ENCODE data around the gene FHIP1A.

Gene FHIP1A

DNA sequence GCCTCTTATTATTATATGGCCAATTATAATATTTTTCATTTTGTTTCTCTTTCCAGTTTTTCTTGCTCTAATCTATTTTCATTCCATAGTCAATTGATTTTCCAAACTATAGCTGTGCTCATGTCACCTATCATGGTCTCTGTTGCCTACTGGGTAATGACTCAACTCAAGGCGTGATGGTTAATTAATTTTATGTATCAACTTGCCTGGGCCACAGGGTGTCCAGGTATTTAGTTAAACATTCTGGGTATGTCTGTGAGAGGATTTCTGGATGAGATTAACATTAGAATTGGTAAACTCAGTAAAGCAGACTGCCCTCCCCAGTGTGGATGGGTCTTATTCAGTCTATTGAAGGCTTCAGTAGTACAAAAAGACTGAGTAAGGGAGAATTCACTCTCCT, 9.9 kb downstream of the FHIP1A start:
- DNase-seq, result no peak

DNA sequence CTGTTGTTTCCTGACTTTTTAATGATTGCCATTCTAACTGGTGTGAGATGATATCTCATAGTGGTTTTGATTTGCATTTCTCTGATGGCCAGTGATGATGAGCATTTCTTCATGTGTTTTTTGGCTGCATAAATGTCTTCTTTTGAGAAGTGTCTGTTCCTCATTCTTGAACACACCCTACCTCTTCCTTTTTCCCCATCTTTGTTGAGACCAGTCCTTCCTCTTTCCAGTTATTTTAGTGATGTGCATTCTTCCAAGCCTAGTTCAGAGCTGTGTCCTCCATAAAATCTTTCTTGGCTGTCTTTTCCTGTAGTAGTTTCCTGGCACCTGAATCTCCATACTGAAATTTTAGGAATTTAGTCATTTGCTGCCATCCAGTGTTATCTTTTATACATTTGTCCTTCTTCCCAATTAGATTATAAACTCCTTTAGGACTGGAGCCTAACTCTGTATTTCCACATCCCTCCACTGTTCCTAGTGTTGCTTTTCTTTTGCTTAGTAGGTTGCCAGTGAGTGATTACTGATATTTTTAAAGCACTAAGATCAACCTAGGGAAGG, 11.4 kb downstream of the FHIP1A start:
- no peak for DNase-seq

DNA sequence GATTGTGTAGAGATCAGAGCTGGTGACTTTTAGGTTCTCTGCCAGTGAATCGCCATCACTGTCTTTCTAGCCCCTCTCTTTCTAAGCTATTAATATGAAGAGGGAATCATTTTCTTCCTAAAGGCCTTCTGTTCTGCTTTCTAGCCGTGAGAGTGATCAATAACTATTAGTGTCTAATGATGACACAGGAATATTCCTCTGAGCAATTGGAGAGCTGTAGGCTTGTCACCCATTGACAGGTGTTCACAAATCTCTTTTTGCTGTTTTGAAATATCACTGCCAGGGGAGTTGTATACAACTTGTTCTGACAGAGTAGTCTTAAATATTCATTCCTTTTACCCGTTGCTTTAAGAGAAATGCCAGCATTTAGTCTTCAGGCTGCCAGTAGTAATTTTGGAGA, 13.9 kb downstream of the FHIP1A start:
- no peak for DNase-seq

DNA sequence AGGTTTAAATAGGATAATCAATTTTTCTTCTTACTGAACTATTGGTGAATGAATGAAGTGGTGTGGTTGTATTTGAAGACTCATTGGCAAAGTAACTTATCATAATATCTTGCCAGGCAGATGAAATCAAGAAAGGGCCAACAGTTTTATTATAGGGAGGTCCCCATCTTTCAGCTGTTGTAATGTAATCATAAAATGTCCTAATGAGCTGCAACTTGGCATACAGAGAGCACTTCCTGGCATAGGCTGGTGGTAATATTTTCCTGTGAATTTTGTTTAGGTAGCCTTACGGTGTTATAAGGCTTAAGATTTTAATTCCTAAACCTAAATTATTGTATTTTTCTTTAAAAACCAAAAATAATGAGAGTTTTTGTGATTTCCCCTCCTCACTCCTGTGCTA, 17.5 kb downstream of the FHIP1A start:
- DNase-seq, result no peak

DNA sequence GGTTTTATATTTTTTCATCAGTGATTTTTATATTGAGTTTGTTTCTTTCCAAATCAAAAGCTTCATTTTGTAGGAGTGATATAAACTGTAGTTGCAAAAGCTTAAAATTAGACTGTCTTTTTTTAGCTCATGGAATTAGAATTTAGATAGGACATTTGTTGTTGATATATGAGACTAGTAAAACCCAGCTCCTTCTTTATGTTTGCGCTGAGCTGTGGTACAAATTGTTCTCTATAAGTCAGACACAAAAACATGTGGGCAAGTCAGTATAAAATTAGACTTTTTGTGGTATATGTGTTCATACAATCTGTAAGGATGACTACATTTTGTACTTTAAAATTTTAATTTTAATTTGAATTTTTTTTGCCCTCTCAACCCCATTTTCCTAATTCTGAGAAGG, 18.3 kb downstream of the FHIP1A start:
- no peak for DNase-seq

DNA sequence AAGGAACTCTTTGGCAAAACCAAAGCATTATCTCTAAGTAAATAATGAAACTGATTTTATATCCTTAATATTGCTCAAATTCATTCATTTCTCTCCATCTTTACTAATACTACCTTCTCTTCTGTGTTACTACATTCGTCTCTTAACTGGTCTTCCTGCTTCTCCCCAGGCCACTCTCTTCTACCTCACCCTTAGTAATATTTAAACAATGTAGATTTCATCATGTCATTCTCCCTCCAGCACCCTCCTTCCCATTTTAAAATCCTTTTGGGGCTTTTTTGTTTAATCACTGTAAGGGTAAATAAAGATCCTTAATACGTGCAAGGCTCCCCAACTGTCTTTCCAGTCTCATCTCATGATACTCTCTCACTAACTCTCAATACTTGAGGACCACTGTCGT, 19.4 kb downstream of the FHIP1A start:
- no peak for DNase-seq

DNA sequence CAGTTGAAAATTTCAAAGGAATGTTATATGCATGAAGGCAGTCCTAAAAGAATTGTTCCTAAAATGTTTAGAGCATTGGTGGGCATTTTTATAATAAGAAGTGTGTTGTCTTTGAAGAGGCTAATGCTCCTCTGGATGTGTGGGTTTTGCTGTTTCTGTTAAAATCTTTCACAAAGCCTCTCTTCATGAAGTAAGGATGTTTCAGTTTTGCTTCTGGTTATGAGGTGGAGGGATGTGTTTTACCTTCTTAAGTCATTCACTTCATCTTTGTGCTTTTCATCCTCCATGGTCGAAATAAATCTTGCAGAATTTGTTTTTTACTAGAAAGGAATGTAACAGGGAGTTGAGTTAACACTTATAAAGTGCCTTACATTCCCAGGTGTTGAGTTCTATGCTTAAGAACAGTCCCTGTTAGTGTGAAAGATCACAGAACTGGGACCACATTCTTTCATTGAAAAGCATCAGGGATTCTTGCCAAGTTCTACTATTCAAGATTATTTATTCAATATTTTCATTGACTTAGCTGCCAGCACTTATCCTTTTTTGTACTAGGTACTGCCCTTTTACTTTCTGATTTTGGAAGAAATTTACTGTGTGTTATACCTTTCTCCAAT, 21.1 kb downstream of the FHIP1A start:
- no peak for DNase-seq

DNA sequence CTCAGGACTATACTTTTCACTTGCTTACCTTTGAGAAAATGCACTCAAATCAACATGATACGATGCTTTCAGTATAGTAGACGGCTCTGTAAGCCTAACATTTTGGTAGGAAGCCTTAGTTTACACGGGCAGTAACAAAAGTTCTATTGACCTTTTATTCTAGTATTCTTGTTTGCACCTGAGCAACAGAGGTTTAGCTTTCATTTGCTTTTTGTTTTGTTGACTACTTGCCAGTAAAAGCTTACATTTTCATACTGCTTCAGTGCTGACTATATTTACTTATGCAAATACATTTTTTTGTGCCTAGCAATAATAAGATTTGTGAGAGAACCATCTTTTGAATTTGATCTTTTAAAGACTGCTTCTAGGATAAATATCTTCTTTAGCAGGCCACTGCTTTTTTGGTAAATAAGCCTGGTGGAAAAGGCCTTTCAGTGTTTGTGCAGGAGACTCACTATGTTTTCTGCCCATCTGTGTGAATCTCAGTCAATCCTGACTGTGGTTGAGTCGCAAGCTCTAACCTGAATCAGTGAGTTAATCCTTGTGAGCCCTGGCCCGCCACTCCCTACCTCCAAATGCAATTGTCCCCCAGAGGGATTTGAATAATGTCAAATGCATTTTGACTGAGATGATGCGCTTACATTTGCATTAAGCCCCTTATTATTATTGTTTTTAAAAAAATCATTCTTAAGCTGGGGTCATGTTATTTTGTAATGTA, 21.9 kb downstream of the FHIP1A start:
- DNase-seq, result no peak

GRCh38 chr4:151431728-151432127, 22.8 kb downstream of the FHIP1A start:
- DNase-seq, result no peak

DNA sequence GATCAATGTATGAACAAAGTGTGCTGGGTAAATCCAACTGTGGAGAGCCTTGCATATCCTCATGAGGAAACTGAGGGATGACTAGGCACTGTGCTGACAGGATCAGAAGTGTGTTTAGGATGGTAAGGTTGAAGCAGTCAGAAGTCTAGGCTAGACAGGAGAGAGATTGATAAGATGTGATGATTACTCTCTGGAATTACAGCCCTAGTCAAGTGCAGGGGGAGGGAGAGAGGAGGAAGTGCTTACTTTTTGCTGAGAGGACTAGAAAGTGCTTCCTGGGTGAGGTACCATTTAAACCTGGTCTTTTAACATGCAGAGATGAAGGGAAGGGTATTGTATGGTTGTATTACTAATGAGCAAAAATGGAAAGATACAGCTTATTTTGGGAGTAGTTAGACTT, 23.7 kb downstream of the FHIP1A start:
- DNase-seq, result no peak

DNA sequence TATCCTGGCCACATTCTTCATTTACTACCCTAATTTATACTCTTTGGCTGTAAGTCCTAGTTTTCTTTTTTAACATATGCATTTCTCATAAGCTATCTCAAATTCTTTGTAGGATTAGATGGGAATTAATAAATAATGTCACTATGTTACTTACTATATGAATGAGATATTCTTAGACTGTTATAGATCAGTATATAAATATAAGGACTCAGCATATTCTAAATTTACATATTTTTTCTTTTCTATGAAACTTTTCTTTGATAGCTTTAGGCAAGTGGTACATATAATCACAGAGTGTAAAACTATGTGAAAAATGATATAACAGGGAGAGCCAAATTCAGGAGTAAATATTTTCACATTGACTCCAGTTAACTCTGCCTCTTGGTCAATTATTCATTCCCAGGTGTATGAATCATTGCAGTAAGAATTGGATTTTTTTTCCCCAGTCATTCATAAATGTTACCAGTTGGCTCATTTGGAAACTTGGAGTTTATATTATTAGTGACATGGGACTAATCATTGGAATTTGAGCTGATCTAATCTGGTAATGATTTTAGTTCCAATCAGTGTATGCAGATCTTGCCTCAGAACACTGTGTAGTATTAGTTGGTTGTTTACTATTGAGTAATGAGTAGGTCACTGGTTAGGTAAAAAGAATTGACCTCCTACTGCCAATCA, 25.3 kb downstream of the FHIP1A start:
- DNase-seq, result no peak

DNA sequence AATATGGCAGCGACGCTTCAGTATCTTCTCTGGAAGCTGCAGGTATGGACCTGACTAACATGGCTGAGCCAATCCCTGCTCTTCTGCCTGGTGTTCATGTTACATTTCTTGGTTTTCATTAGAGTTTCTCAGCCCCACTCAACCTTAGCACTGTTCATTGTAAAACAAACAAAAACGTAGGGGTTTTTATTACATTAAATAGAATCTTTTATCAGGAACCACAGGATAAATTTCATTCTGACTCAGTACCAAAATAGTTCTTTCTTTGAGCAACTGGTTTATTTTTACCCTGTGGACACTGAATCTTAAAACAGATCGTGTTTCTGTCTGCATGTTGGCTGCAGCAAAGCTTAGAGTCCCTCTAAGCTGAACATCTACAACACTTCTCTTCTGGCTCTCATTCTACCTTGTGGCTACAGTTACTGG, 27.1 kb downstream of the FHIP1A start:
- no peak for DNase-seq

DNA sequence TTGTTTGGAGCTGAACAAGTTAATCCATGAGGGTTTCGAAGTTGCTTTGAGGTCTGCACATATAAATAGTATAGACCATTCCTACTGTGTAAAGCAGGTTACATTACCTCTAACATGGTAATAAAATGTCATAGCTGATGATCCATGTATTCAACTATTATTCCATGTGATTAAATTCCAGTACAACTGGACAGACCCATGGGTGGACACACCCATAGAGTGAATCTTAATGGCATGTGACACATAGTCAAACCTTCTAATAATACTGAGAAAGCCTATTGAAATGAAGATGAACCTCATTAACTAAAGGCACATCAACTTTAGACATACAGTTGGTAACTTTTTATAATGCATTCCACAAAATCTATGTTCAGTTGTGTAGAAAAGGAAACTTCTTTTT, 28.5 kb downstream of the FHIP1A start:
- no peak for DNase-seq

- DNase-seq, result no peak
These were observed 29.2 kb downstream of the FHIP1A start for GRCh38 chr4:151438154-151438553.

DNA sequence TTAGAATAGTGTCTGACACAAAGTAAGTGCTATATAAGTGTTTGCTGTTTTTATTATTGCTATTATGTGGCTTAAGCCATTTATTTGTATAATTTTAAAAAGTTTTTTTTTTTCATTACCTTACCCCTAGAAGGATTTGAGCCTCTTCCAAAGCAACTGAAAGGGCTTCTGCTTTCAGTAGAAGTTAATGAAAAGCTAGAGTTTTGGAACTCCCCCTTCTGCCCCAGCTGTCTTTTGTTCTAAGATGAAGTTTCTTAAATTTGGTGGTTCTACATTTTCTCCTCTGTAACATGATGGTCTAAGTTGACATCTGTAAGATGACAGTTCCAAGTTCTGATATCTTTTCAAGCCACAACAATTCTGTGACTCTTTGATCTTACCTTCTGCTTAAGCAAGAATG, 30.3 kb downstream of the FHIP1A start:
- no peak for DNase-seq

GRCh38 chr4:151442002-151442401, 33.0 kb downstream of the FHIP1A start:
- DNase-seq, result no peak

- no peak for DNase-seq
These were observed 34.3 kb downstream of the FHIP1A start for GRCh38 chr4:151443247-151443646.

DNA sequence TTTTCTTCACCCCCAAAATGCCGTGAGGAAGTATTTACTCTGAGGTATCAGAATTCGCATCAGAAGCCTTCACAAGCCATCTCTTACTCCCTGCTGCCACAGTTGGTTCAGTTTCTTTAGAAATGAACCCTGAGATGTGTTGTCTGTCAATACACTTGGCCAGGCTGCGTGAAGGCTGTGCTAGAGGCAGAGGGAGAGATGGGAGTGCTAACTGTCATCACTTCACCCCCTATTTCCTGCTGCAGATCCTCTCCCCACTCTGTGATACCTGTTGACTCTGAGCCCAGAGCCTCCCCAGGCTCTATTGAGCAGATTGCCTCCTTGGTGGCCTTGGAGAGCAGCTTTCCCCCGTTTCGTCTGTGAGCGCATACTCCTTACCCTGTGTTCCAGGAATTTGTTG, 34.8 kb downstream of the FHIP1A start:
- no peak for DNase-seq

GRCh38 chr4:151446208-151446607, 37.2 kb downstream of the FHIP1A start:
- no peak for DNase-seq

DNA sequence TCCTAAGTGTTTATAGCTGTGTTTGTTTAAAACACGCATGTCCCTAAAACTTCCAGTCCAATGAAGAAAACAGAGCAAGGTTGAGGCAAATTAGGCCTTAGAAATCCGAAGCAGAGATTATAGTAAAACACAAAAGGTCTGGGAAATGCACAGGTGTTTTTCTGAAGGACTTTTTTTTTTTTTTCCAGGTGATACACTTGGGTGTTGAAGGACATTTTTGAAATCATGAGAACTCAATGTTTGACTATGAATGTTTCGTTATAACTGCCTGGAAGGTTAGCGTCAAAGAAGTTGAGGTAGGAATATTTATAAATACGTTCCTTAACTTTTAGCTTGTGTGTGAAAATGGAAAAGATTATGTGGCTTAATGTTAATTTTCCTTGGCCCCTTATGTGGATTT, 45.5 kb downstream of the FHIP1A start:
- no peak for DNase-seq

- DNase-seq, result no peak
These were observed 46.2 kb downstream of the FHIP1A start for GRCh38 chr4:151455212-151455611.

- no peak for DNase-seq
These were observed 49.2 kb downstream of the FHIP1A start for GRCh38 chr4:151458148-151458547.
